Stomach (tissue), 9 donors: Measurements from ENCODE around the gene ITGA2. TPM values are rescaled to one million over a fixed set of nuclear protein-coding genes. Genes with fewer than 3 reads are reported as not detected.

Experiments
- DNase-seq, 2 donors: peaks; one replicate each; pipeline versions ENCODE4 v3.0.0 to v3.0.0-alpha.2; 2013 to 2019
- H3K27ac ChIP-seq, 5 donors: fragments of 200-600 bp in 4 of 5; sonication (generic) in 4 of 5; one replicate each; pipeline ENCODE4 v1.5.1; 2013 to 2019; ENCODE audit warnings: mild to moderate bottlenecking in 1 of 5, moderate library complexity in 1 of 5
- H3K27me3 ChIP-seq, 3 donors: fragments of 200-600 bp; sonication (generic); one replicate each; pipeline ENCODE4 v1.5.1; 2017 to 2019; ENCODE audit warnings: mixed run types in 1 of 3
- H3K36me3 ChIP-seq, 4 donors: fragments of 200-600 bp; sonication (generic); 1 replicate in 3 of 4; 2 replicates in 1 of 4; pipeline ENCODE4 v1.5.1; 2016 to 2019
- H3K4me1 ChIP-seq, 4 donors: fragments of 200-600 bp; sonication (generic); one replicate each; pipeline ENCODE4 v1.5.1; 2016 to 2019
- H3K4me3 ChIP-seq, 4 donors: fragments of 200-600 bp; sonication (generic) in 3 of 4; one replicate each; pipeline ENCODE4 v1.5.1; 2016 to 2019; ENCODE audit warnings: mild to moderate bottlenecking in 1 of 4
- H3K9me3 ChIP-seq, 4 donors: fragments of 200-600 bp; sonication (generic); one replicate each; pipeline ENCODE4 v1.5.1; 2016 to 2019
- EP300 ChIP-seq: sonication (generic); formaldehyde crosslinking; IDR thresholded peaks from one replicate; pipeline ENCODE4 v1.6.1; 2017; ENCODE audit warnings: antibody characterized with exemption
- POLR2A ChIP-seq, 4 donors: fragments of 450-650 bp; IDR thresholded peaks; one replicate each; pipeline ENCODE4 v1.6.1; 2016; ENCODE audit warnings: antibody characterized with exemption in 4 of 4, control low read depth in 2 of 4, mild to moderate bottlenecking in 1 of 4, moderate library complexity in 1 of 4
- POLR2AphosphoS5 ChIP-seq, 3 donors: sonication (generic); formaldehyde crosslinking; IDR thresholded peaks; one replicate each; pipeline ENCODE4 v1.6.1; 2016; ENCODE audit warnings: antibody characterized with exemption in 3 of 3
- WGBS, 5 donors: extraction: QIAGEN DNeasy Blood & Tissue Kit in 3 of 5; methylation state at CpG; one replicate each; pipeline versions ENCODE4 v1.1.5 to v1.1.7; 2013 to 2018; 5-methylcytosine and 5-hydroxymethylcytosine counted together
- intact Hi-C: fragments of 100-400 bp; cut with DNase I; formaldehyde crosslinking; loops from one replicate; pipeline ENCODE4 v1.15.1; 2023; ENCODE audit warnings: low total_unique reads
- polyA plus RNA-seq, 3 donors: library from polyadenylated mRNA; stranded (reverse); fragments of 200-250 nt; gene quantifications; one replicate each; pipeline ENCODE4 v1.2.3, GENCODE V29; 2013
- total RNA-seq, 5 donors: library from RNA; depleted of rRNA; stranded (reverse); fragments of >200 nt; gene quantifications; one replicate each; pipeline versions ENCODE4 v1.1.0 to v1.2.3, GENCODE V29; 2014 to 2016
- TF ChIP-seq, protein P1 (sequence below), 7 experiments: fragments of 450-650 bp in 4 of 7; fragments of 200-600 bp in 3 of 7; sonication (generic) in 3 of 7; IDR thresholded peaks; one replicate each; pipeline ENCODE4 v1.5.1; 2016 to 2019; ENCODE audit warnings: antibody characterized with exemption in 7 of 7, control low read depth in 2 of 7, mild to moderate bottlenecking in 1 of 7
- donor health status: healthy with polysubstance abuse.
- donor health status: Bipolar disorder and iron deficiency.
- donor health status: healthy.

The ITGA2 gene
- total and polyA plus RNA-seq, 8 donors: 0.58 to 8.3 (median 3.3) TPM

DNA sequence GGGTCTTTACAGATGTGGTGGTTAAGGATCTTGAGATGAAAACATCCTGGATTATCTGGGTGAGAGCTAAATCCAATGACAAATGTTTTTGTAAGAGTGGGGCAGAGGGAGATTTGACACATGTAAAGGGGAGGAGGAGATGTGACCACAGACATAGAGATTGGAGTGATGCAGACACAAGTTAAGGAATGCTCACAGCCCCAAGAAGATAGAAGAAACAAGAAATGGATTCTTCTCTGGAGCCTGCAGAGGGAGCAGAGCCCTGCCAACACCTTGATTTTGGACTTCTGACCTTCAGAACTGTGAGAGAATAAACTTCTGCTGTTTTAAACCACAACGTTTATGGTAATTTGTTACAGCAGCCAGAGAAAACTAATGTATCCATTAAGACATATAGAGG, 21.7 kb downstream of the ITGA2 start:
- Histone ChIP-seq H3K27ac (no peak overlapping the region), H3K9me3 (no peaks in the 10 kb centered on the region), H3K4me3 (no peak overlapping the region), H3K36me3 (no peaks in the 10 kb centered on the region), H3K27me3 (no peaks in the 10 kb centered on the region), H3K4me1 (peaks cover 0 to 10% (median 0%) of the 10 kb centered on the region in 4 donors)
- no peak for DNase-seq
- WGBS, 5 donors: 12 to 34% (median 17%) methylated on average over 1 of the region's 1 CpG
- TF ChIP-seq, protein P1, sequence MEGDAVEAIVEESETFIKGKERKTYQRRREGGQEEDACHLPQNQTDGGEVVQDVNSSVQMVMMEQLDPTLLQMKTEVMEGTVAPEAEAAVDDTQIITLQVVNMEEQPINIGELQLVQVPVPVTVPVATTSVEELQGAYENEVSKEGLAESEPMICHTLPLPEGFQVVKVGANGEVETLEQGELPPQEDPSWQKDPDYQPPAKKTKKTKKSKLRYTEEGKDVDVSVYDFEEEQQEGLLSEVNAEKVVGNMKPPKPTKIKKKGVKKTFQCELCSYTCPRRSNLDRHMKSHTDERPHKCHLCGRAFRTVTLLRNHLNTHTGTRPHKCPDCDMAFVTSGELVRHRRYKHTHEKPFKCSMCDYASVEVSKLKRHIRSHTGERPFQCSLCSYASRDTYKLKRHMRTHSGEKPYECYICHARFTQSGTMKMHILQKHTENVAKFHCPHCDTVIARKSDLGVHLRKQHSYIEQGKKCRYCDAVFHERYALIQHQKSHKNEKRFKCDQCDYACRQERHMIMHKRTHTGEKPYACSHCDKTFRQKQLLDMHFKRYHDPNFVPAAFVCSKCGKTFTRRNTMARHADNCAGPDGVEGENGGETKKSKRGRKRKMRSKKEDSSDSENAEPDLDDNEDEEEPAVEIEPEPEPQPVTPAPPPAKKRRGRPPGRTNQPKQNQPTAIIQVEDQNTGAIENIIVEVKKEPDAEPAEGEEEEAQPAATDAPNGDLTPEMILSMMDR (IDR thresholded peaks at IDR 0.05): no peak
- intact Hi-C loops: no loop called here

DNA sequence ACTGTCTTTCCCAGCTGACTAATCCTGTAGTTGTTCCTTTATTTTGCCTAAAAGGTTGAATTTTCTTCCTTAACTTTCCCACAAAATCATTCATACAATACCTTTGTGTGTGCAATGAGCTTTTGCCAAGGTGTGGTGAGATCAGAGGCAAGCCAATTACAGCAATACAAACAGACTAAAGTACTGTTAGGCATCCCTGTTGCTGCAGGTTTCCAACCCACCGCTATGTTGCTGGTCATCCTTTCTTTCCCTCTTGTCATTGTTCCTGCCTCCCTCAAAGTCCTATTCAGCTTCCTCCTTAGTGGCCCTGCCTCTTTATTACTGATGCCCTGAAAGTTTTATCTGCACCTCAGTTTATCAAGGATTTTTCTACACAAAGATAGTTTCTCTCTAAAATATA, 22.1 kb downstream of the ITGA2 start:
- intact Hi-C loops: no loop called here
- 62 to 86% (median 74%) methylated on average over 1 of the region's 1 CpG for WGBS, 5 donors
- Histone ChIP-seq H3K36me3 (no peaks in the 10 kb centered on the region), H3K27me3 (no peaks in the 10 kb centered on the region), H3K9me3 (no peaks in the 10 kb centered on the region), H3K27ac (no peak overlapping the region), H3K4me3 (no peak overlapping the region), H3K4me1 (peaks cover 0 to 8% (median 0%) of the 10 kb centered on the region in 4 donors)
- TF ChIP-seq POLR2AphosphoS5 (IDR thresholded peaks at IDR 0.05) (no peak), POLR2A (IDR thresholded peaks at IDR 0.05) (no peak), EP300 (no peak)
- TF ChIP-seq, protein P1 (IDR thresholded peaks at IDR 0.05): no peak
- DNase-seq: no peak

DNA sequence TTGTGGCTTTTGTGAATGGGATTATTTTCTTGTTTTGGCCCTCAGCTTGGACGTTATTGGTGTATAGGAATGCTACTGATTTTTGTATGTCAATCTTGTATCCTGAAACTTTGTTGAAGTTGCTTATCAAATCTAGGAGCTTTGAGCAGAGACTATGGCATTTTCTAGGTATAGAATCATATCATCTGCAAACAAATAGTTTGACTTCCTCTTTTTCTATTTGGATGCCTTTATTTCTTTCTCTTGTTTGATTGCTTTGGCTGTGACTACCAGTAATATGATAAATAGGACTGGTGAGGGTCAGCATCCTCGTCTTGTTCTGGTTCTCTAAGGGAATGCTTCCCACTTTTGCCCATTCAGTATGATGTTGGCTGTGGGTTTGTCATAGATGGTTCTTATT, 24.7 kb downstream of the ITGA2 start:
- no peaks in the 10 kb centered on the region for H3K36me3 ChIP-seq
- no peak overlapping the region for H3K4me3 ChIP-seq
- H3K9me3 ChIP-seq: no peaks in the 10 kb centered on the region
- TF ChIP-seq EP300: no peak
- TF ChIP-seq, protein P1 (IDR thresholded peaks at IDR 0.05): no peak
- no peak for TF ChIP-seq POLR2AphosphoS5 (IDR thresholded peaks at IDR 0.05)
- no peak for TF ChIP-seq POLR2A (IDR thresholded peaks at IDR 0.05)
- WGBS, 5 donors: 46 to 68% (median 54%) methylated on average over 2 of the region's 2 CpGs
- H3K27ac ChIP-seq: no peak overlapping the region
- intact Hi-C loops: no loop called here
- no peaks in the 10 kb centered on the region for H3K4me1 ChIP-seq
- DNase-seq: no peak
- H3K27me3 ChIP-seq: no peaks in the 10 kb centered on the region

DNA sequence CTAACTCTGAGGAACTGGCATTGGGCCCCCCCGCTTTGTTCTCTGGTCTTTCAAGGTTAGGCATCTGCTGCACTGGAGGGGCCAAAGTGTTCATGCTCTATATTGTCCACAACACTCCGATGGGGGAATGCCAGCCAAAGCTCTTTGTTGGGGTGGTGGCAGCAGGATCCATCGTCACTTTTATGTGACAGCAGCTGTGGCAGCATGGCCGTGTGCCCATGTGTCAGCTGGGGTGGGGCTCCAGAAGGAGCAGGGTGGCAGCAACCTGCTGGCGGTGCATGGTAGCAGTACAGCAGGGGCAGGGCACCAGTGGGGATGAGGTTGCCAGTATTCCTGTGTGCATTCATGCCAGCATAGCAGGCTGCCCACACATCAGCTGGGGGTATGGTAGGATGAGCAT, 28.2 kb downstream of the ITGA2 start:
- H3K27ac ChIP-seq: no peak overlapping the region
- no peaks in the 10 kb centered on the region for H3K27me3 ChIP-seq
- intact Hi-C loops: no loop called here
- no peaks in the 10 kb centered on the region for H3K4me1 ChIP-seq
- no peaks in the 10 kb centered on the region for H3K9me3 ChIP-seq
- H3K4me3 ChIP-seq: no peak overlapping the region
- 94 to 98% (median 96%) methylated on average over 5 of the region's 5 CpGs for WGBS, 5 donors
- DNase-seq: no peak
- H3K36me3 ChIP-seq: no peaks in the 10 kb centered on the region
- TF ChIP-seq, protein P1 (IDR thresholded peaks at IDR 0.05): no peak
- TF ChIP-seq POLR2A (IDR thresholded peaks at IDR 0.05) (no peak), EP300 (no peak), POLR2AphosphoS5 (IDR thresholded peaks at IDR 0.05) (no peak)
